ENCODE measurements around the gene MRPL18. TPM values are rescaled to one million over a fixed set of nuclear protein-coding genes. Genes with fewer than 3 reads are reported as not detected.

The MRPL18 gene
- total and polyA plus RNA-seq, 7 donors: 45.0 to 149 (median 71.9) TPM

- TF ChIP-seq CTCF (IDR thresholded peaks at IDR 0.05): no peak
- 48 to 68% (median 64%) methylated on average over 2 of the region's 2 CpGs for WGBS, 3 donors
- no peak overlapping the region for H3K4me3 ChIP-seq
- H3K27ac ChIP-seq: no peak overlapping the region
- intact Hi-C loops (cut with DNase I): no loop called here
- no peaks in the 10 kb centered on the region for H3K9me3 ChIP-seq
- H3K4me1 ChIP-seq: no peaks in the 10 kb centered on the region
- no peaks in the 10 kb centered on the region for H3K27me3 ChIP-seq (ENCODE audit: insufficient read depth in 3 of 3, low read length in 2 of 3)
- no peak for DNase-seq
- no peaks in the 10 kb centered on the region for H3K36me3 ChIP-seq (ENCODE audit: insufficient read depth in 1 of 2, low read depth in 1 of 2)
- ATAC-seq: no peak
Observed at GRCh38 chr6:159833556-159833955, 43.3 kb downstream of the MRPL18 start.

- no peaks in the 10 kb centered on the region for H3K4me1 ChIP-seq
- TF ChIP-seq CTCF (IDR thresholded peaks at IDR 0.05): no peak
- no peak overlapping the region for H3K4me3 ChIP-seq
- no peaks in the 10 kb centered on the region for H3K9me3 ChIP-seq
- WGBS, 3 donors: 90 to 94% (median 90%) methylated on average over 5 of the region's 5 CpGs
- intact Hi-C loops (cut with DNase I): no loop called here
- H3K27me3 ChIP-seq (ENCODE audit: insufficient read depth in 3 of 3, low read length in 2 of 3): no peaks in the 10 kb centered on the region
- H3K27ac ChIP-seq: no peak overlapping the region
- no peaks in the 10 kb centered on the region for H3K36me3 ChIP-seq (ENCODE audit: insufficient read depth in 1 of 2, low read depth in 1 of 2)
- DNase-seq (no peak), ATAC-seq (no peak)
Observed at GRCh38 chr6:159833997-159834603, 43.8 kb downstream of the MRPL18 start.

GRCh38 chr6:159836718-159837490, 46.6 kb downstream of the MRPL18 start:
- ATAC-seq (peak in 1 of 4 donors; percentile 8), DNase-seq (no peak)
- Histone ChIP-seq H3K4me1 (no peaks in the 10 kb centered on the region), H3K27me3 (ENCODE audit: insufficient read depth in 3 of 3, low read length in 2 of 3) (no peaks in the 10 kb centered on the region), H3K4me3 (no peak overlapping the region), H3K36me3 (ENCODE audit: insufficient read depth in 1 of 2, low read depth in 1 of 2) (no peaks in the 10 kb centered on the region), H3K9me3 (no peaks in the 10 kb centered on the region), H3K27ac (no peak overlapping the region)
- TF ChIP-seq CTCF (IDR thresholded peaks at IDR 0.05): no peak
- WGBS, 3 donors: 74 to 83% (median 80%) methylated on average over 28 to 29 of the region's 29 CpGs
- intact Hi-C loops (cut with DNase I): no loop called here

- no peak for DNase-seq
- Histone ChIP-seq H3K36me3 (ENCODE audit: insufficient read depth in 1 of 2, low read depth in 1 of 2) (no peaks in the 10 kb centered on the region), H3K27ac (no peak overlapping the region), H3K9me3 (no peaks in the 10 kb centered on the region), H3K4me3 (no peak overlapping the region), H3K4me1 (no peaks in the 10 kb centered on the region), H3K27me3 (ENCODE audit: insufficient read depth in 3 of 3, low read length in 2 of 3) (no peaks in the 10 kb centered on the region)
- WGBS, 3 donors: 82 to 87% (median 84%) methylated on average over 8 of the region's 8 CpGs
- ATAC-seq: no peak
- TF ChIP-seq CTCF (IDR thresholded peaks at IDR 0.05): no peak
- intact Hi-C loops (cut with DNase I): no loop called here
Observed at GRCh38 chr6:159837511-159837910, 47.2 kb downstream of the MRPL18 start.
